KOPT-K1 (cell line): ENCODE data around the gene SMG9.
A peak's percentile ranks its signal among the peaks of the same experiment; 100 is the strongest.
"Not testable (repeated sequence)": the region's sequence is repeated elsewhere in the genome, so short reads cannot be mapped to it uniquely, and the experiment has no call there.

Experiments
- H3K27ac ChIP-seq: fragments of 200-600 bp; sonication (generic); 2 replicates; pipeline ENCODE4 v1.5.1; 2016; ENCODE audit warnings: antibody characterized with exemption, mild to moderate bottlenecking, low read depth, low read length; ENCODE audit not compliant: poor library complexity, severe bottlenecking
- H3K36me3 ChIP-seq: fragments of 200-600 bp; sonication (generic); 2 replicates; pipeline ENCODE4 v1.5.1; 2017; ENCODE audit warnings: antibody characterized with exemption, mild to moderate bottlenecking, low read length, moderate library complexity; ENCODE audit not compliant: insufficient read depth
- H3K9me3 ChIP-seq: fragments of 200-600 bp; sonication (generic); 2 replicates; pipeline ENCODE4 v1.5.1; 2017; ENCODE audit warnings: antibody characterized with exemption, low read length, mild to moderate bottlenecking; ENCODE audit not compliant: insufficient read depth, poor library complexity, severe bottlenecking

SMG9 gene

GRCh38 chr19:43783636-43784035 is 28.9 kb upstream of the SMG9 start:
- peak overlapping the region; percentile 94 for H3K27ac ChIP-seq
- H3K9me3 ChIP-seq: no peaks in the 10 kb centered on the region
- H3K36me3 ChIP-seq: no peaks in the 10 kb centered on the region

DNA sequence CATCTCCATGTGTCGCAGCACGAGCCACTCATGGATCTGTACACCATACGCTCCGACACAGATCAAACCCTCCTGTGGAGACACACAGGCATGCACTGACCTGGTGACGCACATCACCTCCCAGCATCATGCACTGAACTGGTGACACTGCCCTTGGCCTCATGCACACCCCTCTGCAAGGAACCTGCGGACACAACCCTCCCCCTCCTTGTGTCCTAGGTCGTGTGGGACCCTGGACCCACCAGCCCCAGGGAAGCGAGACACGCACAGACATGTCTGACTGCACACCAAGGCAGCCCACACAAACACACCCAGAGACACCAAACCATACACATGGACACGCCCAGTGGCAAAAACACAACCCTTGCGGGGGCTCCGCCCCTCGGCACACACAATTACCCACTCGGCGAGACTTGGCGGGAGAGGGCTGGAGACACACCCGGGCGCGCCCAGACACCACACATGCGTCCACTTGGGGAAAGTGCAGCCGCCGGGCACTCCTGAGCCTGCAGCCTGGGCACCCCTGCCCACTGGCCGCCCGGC is 28.0 kb upstream of the SMG9 start:
- H3K27ac ChIP-seq: peak overlapping the region; percentile 2
- no peaks in the 10 kb centered on the region for H3K36me3 ChIP-seq
- no peaks in the 10 kb centered on the region for H3K9me3 ChIP-seq

DNA sequence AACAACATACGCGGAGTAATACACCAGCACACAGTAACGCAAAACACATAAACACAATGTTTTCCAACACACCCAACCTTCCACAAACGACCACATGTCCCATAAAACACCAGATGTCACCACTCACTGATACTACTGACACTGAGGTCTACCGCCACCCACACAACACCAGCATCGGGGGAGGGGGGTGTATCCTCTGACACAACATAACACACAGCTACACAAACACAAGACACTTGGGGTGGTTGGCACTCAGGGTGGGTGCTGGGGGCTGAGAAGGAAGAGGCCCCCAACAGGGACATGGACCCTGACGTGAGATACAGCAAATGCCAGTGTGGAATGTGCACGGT is 27.5 kb upstream of the SMG9 start:
- Histone ChIP-seq H3K9me3 (no peaks in the 10 kb centered on the region), H3K36me3 (no peaks in the 10 kb centered on the region), H3K27ac (peak overlapping the region; percentile 2)

GRCh38 chr19:43781630-43782310 is 27.0 kb upstream of the SMG9 start:
- Histone ChIP-seq H3K9me3 (no peaks in the 10 kb centered on the region), H3K36me3 (no peaks in the 10 kb centered on the region), H3K27ac (peak overlapping the region; percentile 2)

DNA sequence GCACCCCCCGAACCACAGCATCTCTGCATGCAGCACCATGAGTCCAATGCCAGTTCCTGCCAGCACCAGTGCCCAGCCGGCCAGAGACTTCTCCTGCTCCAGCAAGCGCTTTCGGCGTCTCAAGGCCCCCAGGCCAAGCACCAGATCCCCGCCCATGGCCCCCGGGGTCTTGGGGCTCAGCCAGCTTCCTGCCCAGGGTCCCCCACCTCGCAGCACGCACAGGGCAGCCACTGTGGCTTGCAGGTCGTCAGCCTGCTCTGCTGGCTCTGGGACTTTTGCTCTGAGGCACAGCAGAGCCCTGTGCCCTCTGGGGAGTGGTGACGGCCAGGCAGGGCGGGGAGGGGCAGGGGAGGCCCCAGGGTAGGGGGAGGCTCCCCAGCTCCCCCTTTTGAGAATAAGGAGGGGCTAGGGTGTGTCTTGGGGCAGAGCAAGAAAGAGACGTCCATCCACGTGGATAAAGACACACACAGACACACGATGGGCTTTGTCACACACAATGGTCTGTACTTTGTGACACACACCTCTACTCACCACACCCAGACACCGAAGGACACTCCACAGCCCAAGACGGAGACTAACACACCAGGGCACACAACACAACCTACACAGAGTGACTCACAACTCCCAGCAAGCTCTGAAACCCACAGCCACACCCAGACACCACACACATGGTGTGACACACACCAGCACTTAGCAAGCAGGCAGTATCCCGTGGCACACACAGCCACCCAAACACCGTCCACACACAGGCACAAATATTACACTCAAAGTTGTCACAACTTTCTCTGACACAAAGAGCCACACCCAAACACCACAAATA is 26.2 kb upstream of the SMG9 start, which contains the start of gene KCNN4:
Gene KCNN4, minus strand, starts transcription at position 268 of the 820 bp plus-strand sequence. Its CDS starts 112 bp downstream, at position 156.
- no peaks in the 10 kb centered on the region for H3K9me3 ChIP-seq
- peak within 1 kb of the TSS; percentile 90 for H3K27ac ChIP-seq
- H3K36me3 ChIP-seq: no peaks in the 10 kb centered on the region

GRCh38 chr19:43779820-43780219 is 25.1 kb upstream of the SMG9 start:
- H3K27ac ChIP-seq: peak overlapping the region; percentile 90
- H3K36me3 ChIP-seq: no peaks in the 10 kb centered on the region
- no peaks in the 10 kb centered on the region for H3K9me3 ChIP-seq

DNA sequence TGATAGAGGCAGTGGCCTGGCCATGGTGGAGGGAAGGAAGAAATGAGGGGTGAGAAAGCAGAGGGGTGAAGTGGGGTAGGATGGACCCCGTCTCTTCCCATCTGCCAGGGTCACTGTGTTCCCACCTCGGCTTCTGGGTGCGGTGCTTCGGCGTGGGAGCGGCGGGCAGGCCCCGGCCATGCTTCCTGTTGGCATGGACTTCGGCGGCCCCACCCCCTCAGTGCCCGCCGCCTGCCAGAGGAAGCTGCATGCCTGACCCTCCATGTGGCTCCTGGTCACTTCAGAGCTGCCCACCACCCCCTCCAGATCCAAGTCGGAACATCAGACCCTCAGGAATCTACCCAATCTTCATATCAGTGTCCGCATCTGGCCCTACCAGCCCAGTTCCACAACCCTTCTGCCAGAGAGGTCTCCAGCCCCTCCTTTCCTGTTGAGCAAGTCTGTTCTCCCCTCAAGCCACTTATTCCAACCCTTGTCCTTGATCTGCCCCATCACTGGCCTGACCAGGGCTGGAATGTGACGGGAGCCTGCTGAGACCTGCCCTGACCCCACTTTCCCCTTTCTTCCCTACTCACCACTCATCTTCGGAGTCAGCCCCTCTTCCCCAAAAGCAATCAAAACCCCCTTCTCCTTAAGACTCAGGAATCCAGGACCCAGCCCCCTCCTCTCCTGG is 24.5 kb upstream of the SMG9 start:
- Histone ChIP-seq H3K27ac (peak overlapping the region; percentile 90), H3K36me3 (no peaks in the 10 kb centered on the region), H3K9me3 (no peaks in the 10 kb centered on the region)

DNA sequence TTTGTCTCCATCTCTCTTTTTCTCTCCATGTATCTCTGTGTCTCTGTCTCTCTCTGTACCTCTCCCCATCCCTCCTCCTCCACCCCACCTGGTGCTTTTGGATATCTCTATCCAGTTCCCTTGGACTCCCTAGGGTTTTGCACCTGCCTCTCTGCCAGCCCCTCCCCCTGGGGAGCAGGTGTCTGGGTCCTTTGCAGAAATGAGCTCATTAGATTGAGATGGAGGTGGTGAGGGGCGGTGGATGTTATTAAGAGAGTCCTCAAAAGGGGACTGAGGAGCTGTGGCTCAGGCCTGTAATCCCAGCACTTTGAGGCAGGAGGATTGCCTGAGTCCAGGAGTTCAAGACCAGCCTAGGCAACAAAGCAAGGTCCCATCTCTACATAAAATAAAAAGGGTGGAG is 23.9 kb upstream of the SMG9 start:
- peak overlapping the region; percentile 90 for H3K27ac ChIP-seq
- H3K9me3 ChIP-seq: no peaks in the 10 kb centered on the region
- H3K36me3 ChIP-seq: peaks cover 5% of the 10 kb centered on the region

- Histone ChIP-seq H3K36me3 (peaks cover 19% of the 10 kb centered on the region), H3K27ac (peak overlapping the region; percentile 90), H3K9me3 (no peaks in the 10 kb centered on the region)
Observed at GRCh38 chr19:43777163-43777695, 22.5 kb upstream of the SMG9 start.

- no peaks in the 10 kb centered on the region for H3K9me3 ChIP-seq
- H3K27ac ChIP-seq: peak overlapping the region; percentile 90
- peaks cover 29% of the 10 kb centered on the region for H3K36me3 ChIP-seq
Observed at GRCh38 chr19:43776286-43776685, 21.5 kb upstream of the SMG9 start.

DNA sequence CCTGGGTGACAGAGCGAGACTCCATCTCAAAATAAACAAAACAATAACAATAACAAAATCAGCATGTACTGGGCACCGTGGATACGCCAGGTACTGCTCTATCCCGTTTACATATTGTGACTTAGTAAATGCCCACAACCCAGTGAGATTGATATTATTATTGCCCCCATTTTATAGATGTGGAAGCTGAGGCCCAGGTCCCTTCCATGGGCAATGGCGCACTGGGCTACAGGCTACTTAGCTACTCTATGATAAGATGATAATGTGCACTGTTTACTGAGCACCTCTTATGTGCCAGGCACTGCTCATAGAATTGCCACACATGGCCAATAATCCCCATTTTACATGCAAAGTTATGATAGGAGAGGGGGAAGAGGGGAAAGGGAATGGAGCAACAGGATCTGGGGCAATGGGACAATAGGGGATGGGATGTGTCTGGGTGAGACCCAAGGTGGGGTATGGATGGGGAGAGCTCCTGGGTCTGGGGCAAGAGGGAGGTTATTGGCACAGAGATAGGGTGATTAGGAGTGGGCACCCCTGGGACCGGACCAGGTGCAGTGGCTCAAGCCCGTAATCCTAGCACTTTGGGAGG is 20.6 kb upstream of the SMG9 start:
- Histone ChIP-seq H3K27ac (no peak overlapping the region), H3K36me3 (peaks cover 38% of the 10 kb centered on the region)

GRCh38 chr19:43774940-43775258 is 20.1 kb upstream of the SMG9 start:
- H3K9me3 ChIP-seq, H3K27ac ChIP-seq: not testable (repeated sequence)
- H3K36me3 ChIP-seq: peaks cover 43% of the 10 kb centered on the region

More for the DNA sequence above, 20.6 kb upstream of the SMG9 start:
- H3K9me3 ChIP-seq: no peaks in the 10 kb centered on the region

GRCh38 chr19:43774103-43774939 is 19.6 kb upstream of the SMG9 start:
- Histone ChIP-seq H3K27ac (no peak overlapping the region), H3K36me3 (peaks cover 48% of the 10 kb centered on the region), H3K9me3 (no peaks in the 10 kb centered on the region)

DNA sequence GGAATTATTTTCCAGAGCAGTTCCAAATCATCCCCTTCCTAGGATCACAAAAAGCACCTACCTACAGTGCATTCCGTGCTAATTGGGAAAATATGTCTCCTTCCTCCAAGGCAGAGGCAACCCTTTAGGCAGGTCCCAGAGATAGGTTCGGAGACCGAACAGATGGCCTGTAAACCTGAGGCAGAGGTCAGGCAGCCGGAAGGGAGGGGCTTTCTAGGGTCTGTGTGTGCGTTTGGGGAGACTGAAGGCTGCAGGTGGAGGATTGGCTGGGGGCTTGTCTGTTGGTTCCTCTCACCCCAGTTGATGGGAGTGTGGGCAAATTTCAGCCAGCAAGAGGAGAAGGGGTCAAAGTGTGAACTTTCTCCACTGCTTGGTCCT is 19.0 kb upstream of the SMG9 start:
- Histone ChIP-seq H3K27ac (no peak overlapping the region), H3K36me3 (peaks cover 54% of the 10 kb centered on the region), H3K9me3 (no peaks in the 10 kb centered on the region)
